ENCODE results near the gene TTR. TPM values are rescaled to one million over a fixed set of nuclear protein-coding genes. Genes with fewer than 3 reads are reported as not detected.

TTR gene
- total and polyA plus RNA-seq, 9 of the 15 experiments (the other 6 are each of a cell fraction or from before 2014, with no cell fraction given), result 0.17 to 0.53 TPM; not detected in 7

GRCh38 chr18:31581498-31582197 is 10.0 kb upstream of the TTR start (continued):
- TF ChIP-seq NFE2 (IDR thresholded peaks at IDR 0.05; ENCODE audit: low read depth), result no peak
- no peak for TF ChIP-seq ADNP (tag; IDR thresholded peaks at IDR 0.05)
- TF ChIP-seq ZNF239 (CRISPR knock-in tag; IDR thresholded peaks at IDR 0.05), result no peak

GRCh38 chr18:31583185-31583854 is 8.4 kb upstream of the TTR start:
- no peak for DNase-seq (ENCODE audit: extremely low read depth in 1 of 4, low spot score in 3 of 4)
- no TSS peak for BruUV-seq (replicated peaks)
- POLR2A ChIA-PET, result no interaction called here
- ATAC-seq, result no peak
- no peak overlapping the region for H3K4me3 ChIP-seq
- H3K9me3 ChIP-seq (replicated peaks; ENCODE audit: control insufficient read depth, insufficient read depth, low read depth, low read length), result no peaks in the 10 kb centered on the region
- peaks cover 5% of the 10 kb centered on the region in 2 experiments; a peak in 2 of 5 replicates for H3K27me3 ChIP-seq (ENCODE audit: control insufficient read depth in 2 of 2, insufficient read depth in 2 of 2, low read length in 2 of 2)
- H2AFZ ChIP-seq (ENCODE audit: low read depth, low read length), result no peak overlapping the region
- no peak for FAIRE-seq
- H3K27ac ChIP-seq (ENCODE audit: extremely low read depth, low read depth, low read length), result no peak overlapping the region
- CTCF ChIA-PET (ENCODE audit: low intra/inter-chr PET ratio), result no interaction called here
- H3K79me2 ChIP-seq (ENCODE audit: control insufficient read depth, insufficient read depth, low read length), result no peaks in the 10 kb centered on the region
- in situ Hi-C loops (cut with MboI) (no loop called here), intact Hi-C loops (cut with micrococcal nuclease) (no loop called here)
- WGBS (ENCODE audit: insufficient coverage, low coverage, missing lambda C conversion rate), result 1% methylated on average over 5 of the region's 5 CpGs
- no peak for TF ChIP-seq TSC22D4 (tag; IDR thresholded peaks at IDR 0.05)
- no peak for TF ChIP-seq KAT2B (IDR thresholded peaks at IDR 0.05; ENCODE audit: low read depth, low read length)
- H3K9ac ChIP-seq (ENCODE audit: insufficient read depth in 1 of 2, low read depth in 2 of 2, low read length in 2 of 2), result no peak overlapping the region
- H4K20me1 ChIP-seq (replicated peaks; ENCODE audit: control insufficient read depth, insufficient read depth, low read length), result no peaks in the 10 kb centered on the region
- H3K4me2 ChIP-seq (ENCODE audit: insufficient read depth, low read length), result no peak overlapping the region
- H3K9me1 ChIP-seq (ENCODE audit: control insufficient read depth, insufficient read depth, low read length), result no peaks in the 10 kb centered on the region
- H3K36me3 ChIP-seq (ENCODE audit: control insufficient read depth, insufficient read depth, low read length), result no peaks in the 10 kb centered on the region
- H3K4me1 ChIP-seq (replicated peaks in 1 of 2; ENCODE audit: control insufficient read depth in 2 of 2, insufficient read depth in 2 of 2, low read length in 2 of 2), result no peaks in the 10 kb centered on the region
